PC-3 (cell line): ENCODE results near the gene UNC5B. TPM values are rescaled to one million over a fixed set of nuclear protein-coding genes. Genes with fewer than 3 reads are reported as not detected.

ENCODE experiments used
- ATAC-seq: fragments of 200-7000 bp; cut with Tn5 transposase; 2 replicates; pipeline ENCODE4 v1.9.1; 2020; ENCODE audit warnings: mild to moderate bottlenecking, moderate library complexity
- BruUV-seq: library from RNA; stranded (reverse); fragments of 400-500 nt; replicated peaks from 2 replicates; lab custom pipeline; 2021; lab: Mats Ljungman, UMichigan
- CTCF ChIA-PET: fragments of 300-600 bp; sonication (Branson Sonifier 250); formaldehyde crosslinking; loops from one replicate; lab custom pipeline; 2022; ENCODE audit warnings: antibody characterized with exemption; lab: Charles Lee
- POLR2A ChIA-PET: fragments of 300-600 bp; sonication (Branson Sonifier 250); formaldehyde crosslinking; loops from one replicate; lab custom pipeline; 2022; ENCODE audit warnings: antibody characterized with exemption; ENCODE audit not compliant: unreplicated experiment; lab: Charles Lee
- DNase-seq: peaks from one replicate; pipeline ENCODE4 v3.0.0-alpha.2; 2015
- H2AFZ ChIP-seq: fragments of 300-600 bp; sonication (generic); 2 replicates; pipeline ENCODE4 v1.6.0; 2016; ENCODE audit warnings: antibody characterized with exemption, low read length
- H3F3A ChIP-seq: fragments of 300-600 bp; sonication (generic); one replicate; pipeline ENCODE4 v1.6.0; 2017; ENCODE audit warnings: antibody characterized with exemption, low read length, control low read depth, mild to moderate bottlenecking; ENCODE audit not compliant: unreplicated experiment
- H3K27ac ChIP-seq: fragments of 300-600 bp; sonication (generic); 2 replicates; pipeline ENCODE4 v1.5.1; 2016; ENCODE audit warnings: mild to moderate bottlenecking, low read length
- H3K27me3 ChIP-seq: fragments of 300-600 bp; sonication (generic); 2 replicates; pipeline ENCODE4 v1.6.1; 2016; ENCODE audit warnings: low read length, mixed read lengths
- H3K36me3 ChIP-seq: fragments of 300-600 bp; sonication (generic); 2 replicates; pipeline ENCODE4 v1.6.1; 2016; ENCODE audit warnings: low read depth, mixed run types, low read length, mixed read lengths
- H3K4me1 ChIP-seq: fragments of 300-600 bp; sonication (generic); 2 replicates; pipeline ENCODE4 v1.5.1; 2016; ENCODE audit warnings: low read length; ENCODE audit not compliant: insufficient read depth
- H3K4me2 ChIP-seq: fragments of 300-600 bp; sonication (generic); 2 replicates; pipeline ENCODE4 v1.6.0; 2016; ENCODE audit warnings: low read length
- H3K4me3 ChIP-seq: fragments of 300-600 bp; sonication (generic); 2 replicates; pipeline ENCODE4 v1.5.1; 2016; ENCODE audit warnings: mild to moderate bottlenecking, low read length, mixed read lengths
- H3K79me2 ChIP-seq: fragments of 300-600 bp; sonication (generic); 2 replicates; pipeline ENCODE4 v1.6.1; 2017; ENCODE audit warnings: low read length, mixed read lengths
- H3K9ac ChIP-seq: fragments of 300-600 bp; sonication (generic); 2 replicates; pipeline ENCODE4 v1.6.0; 2016; ENCODE audit warnings: mild to moderate bottlenecking, low read length
- H3K9me2 ChIP-seq: fragments of 300-600 bp; sonication (generic); replicated peaks from 2 replicates; pipeline ENCODE4 v1.6.1; 2016; ENCODE audit warnings: mixed run types, low read length, mixed read lengths
- H3K9me3 ChIP-seq: fragments of 300-600 bp; sonication (generic); 2 replicates; pipeline ENCODE4 v1.6.1; 2016; ENCODE audit warnings: low read length, mixed read lengths
- H4K20me1 ChIP-seq: fragments of 300-600 bp; sonication (generic); 2 replicates; pipeline ENCODE4 v1.6.1; 2016; ENCODE audit warnings: low read length, mixed read lengths
- CTCF ChIP-seq: fragments of 300-600 bp; sonication (generic); conservative IDR thresholded peaks from 2 replicates; pipeline ENCODE4 v1.5.1; 2017; ENCODE audit warnings: antibody characterized with exemption, low read depth, mild to moderate bottlenecking, low read length
- EZH2 ChIP-seq: fragments of 300-600 bp; sonication (generic); IDR thresholded peaks from one replicate; pipeline ENCODE4 v1.6.1; 2017; ENCODE audit warnings: antibody characterized with exemption, mild to moderate bottlenecking, low read length; ENCODE audit not compliant: unreplicated experiment
- EZH2phosphoT487 ChIP-seq: fragments of 300-600 bp; sonication (generic); IDR thresholded peaks from 2 replicates; pipeline ENCODE4 v1.6.1; 2018; ENCODE audit warnings: mild to moderate bottlenecking, antibody characterized with exemption, low read length, borderline replicate concordance
- intact Hi-C: fragments of 100-400 bp; cut with micrococcal nuclease; formaldehyde crosslinking; loops from 2 replicates; pipeline ENCODE4 v1.9.0; 2023
- total RNA-seq: library from RNA; depleted of rRNA; stranded (reverse); fragments of >200 nt; gene quantifications from 2 replicates; pipeline ENCODE4 v1.2.3, GENCODE V29; 2014

Gene UNC5B
- total RNA-seq, 1 experiment from 2014 or later, result 0.26 TPM

GRCh38 chr10:71290331-71290730 is 78.0 kb downstream of the UNC5B start:
- Histone ChIP-seq H3K9me3 (no peaks in the 10 kb centered on the region), H3K27me3 (no peaks in the 10 kb centered on the region), H3K9ac (no peak overlapping the region), H3K79me2 (no peaks in the 10 kb centered on the region), H3F3A (no peaks in the 10 kb centered on the region), H3K36me3 (no peaks in the 10 kb centered on the region), H2AFZ (no peak overlapping the region), H3K4me2 (no peak overlapping the region), H3K9me2 (no peaks in the 10 kb centered on the region), H3K27ac (no peak overlapping the region), H3K4me3 (no peak overlapping the region), H3K4me1 (no peaks in the 10 kb centered on the region), H4K20me1 (no peaks in the 10 kb centered on the region)
- ChIA-PET CTCF (no interaction called here), POLR2A (no interaction called here)
- BruUV-seq, result no TSS peak
- ATAC-seq (no peak), DNase-seq (no peak)
- intact Hi-C loops, result no loop called here
- no peak for TF ChIP-seq CTCF
- no peak for TF ChIP-seq EZH2phosphoT487
- TF ChIP-seq EZH2, result no peak

- Histone ChIP-seq H2AFZ (no peak overlapping the region), H3K4me3 (no peak overlapping the region), H3K27me3 (no peaks in the 10 kb centered on the region), H4K20me1 (no peaks in the 10 kb centered on the region), H3K36me3 (no peaks in the 10 kb centered on the region), H3F3A (no peaks in the 10 kb centered on the region), H3K9me2 (no peaks in the 10 kb centered on the region), H3K4me2 (no peak overlapping the region), H3K9me3 (no peaks in the 10 kb centered on the region), H3K27ac (no peak overlapping the region), H3K79me2 (no peaks in the 10 kb centered on the region), H3K9ac (no peak overlapping the region), H3K4me1 (no peaks in the 10 kb centered on the region)
- ChIA-PET CTCF (no interaction called here), POLR2A (no interaction called here)
- no TSS peak for BruUV-seq
- no peak for DNase-seq
- intact Hi-C loops, result no loop called here
- TF ChIP-seq EZH2 (no peak), CTCF (no peak), EZH2phosphoT487 (no peak)
- no peak for ATAC-seq
Measured at GRCh38 chr10:71290806-71291527, 78.6 kb downstream of the UNC5B start.

- no peaks in the 10 kb centered on the region for H3K36me3 ChIP-seq
- H3K27ac ChIP-seq, result no peak overlapping the region
- H3K79me2 ChIP-seq, result no peaks in the 10 kb centered on the region
- H3K9me3 ChIP-seq, result no peaks in the 10 kb centered on the region
- no peak overlapping the region for H3K4me2 ChIP-seq
- H2AFZ ChIP-seq, result no peak overlapping the region
- intact Hi-C loops, result no loop called here
- POLR2A ChIA-PET, result no interaction called here
- H3K9ac ChIP-seq, result no peak overlapping the region
- H4K20me1 ChIP-seq, result no peaks in the 10 kb centered on the region
- no peaks in the 10 kb centered on the region for H3F3A ChIP-seq
- CTCF ChIA-PET, result no interaction called here
- H3K4me3 ChIP-seq, result no peak overlapping the region
- H3K9me2 ChIP-seq, result no peaks in the 10 kb centered on the region
- no peaks in the 10 kb centered on the region for H3K4me1 ChIP-seq
- ATAC-seq (no peak), DNase-seq (no peak)
- BruUV-seq, result no TSS peak
- no peaks in the 10 kb centered on the region for H3K27me3 ChIP-seq
- no peak for TF ChIP-seq EZH2
- no peak for TF ChIP-seq CTCF
- TF ChIP-seq EZH2phosphoT487, result no peak
Measured at GRCh38 chr10:71291528-71291900, 79.1 kb downstream of the UNC5B start.
